ENCODE measurements around the gene SCOC. TPM values are rescaled to one million over a fixed set of nuclear protein-coding genes. Genes with fewer than 3 reads are reported as not detected.

SCOC gene
- total and polyA plus RNA-seq, 10 of the 15 experiments (the other 5 are each of a cell fraction or from before 2014, with no cell fraction given), result 28.2 to 154 (median 54.0) TPM

DNA sequence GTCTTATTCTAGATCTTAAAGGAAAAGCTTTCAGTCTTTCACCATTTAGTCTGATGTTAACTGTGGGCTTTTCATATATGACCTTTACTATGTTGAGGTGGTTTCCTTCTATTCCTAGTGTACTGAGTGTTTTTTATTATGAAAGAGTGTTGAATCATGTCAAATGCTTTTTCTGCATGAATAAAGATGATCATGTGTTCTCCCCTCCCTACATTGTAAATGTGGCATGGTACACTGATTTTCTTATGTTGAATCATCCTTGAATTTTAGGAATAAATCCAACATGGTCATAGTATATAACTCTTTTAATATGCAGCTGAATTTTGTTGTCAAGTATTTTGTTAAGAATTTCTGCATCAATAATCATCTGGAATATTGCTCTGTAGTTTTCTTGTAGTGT lies 49.7 kb downstream of the SCOC start:
- Histone ChIP-seq H3K9ac (ENCODE audit: control insufficient read depth, insufficient read depth, low read length) (no peak overlapping the region), H3K9me3 (replicated peaks; ENCODE audit: control insufficient read depth, insufficient read depth, low read length) (no peaks in the 10 kb centered on the region), H4K20me1 (ENCODE audit: control insufficient read depth, insufficient read depth) (no peaks in the 10 kb centered on the region), H3K79me2 (ENCODE audit: control insufficient read depth, insufficient read depth, low read length) (no peaks in the 10 kb centered on the region), H3K4me1 (ENCODE audit: control insufficient read depth, insufficient read depth, low read length) (peaks cover 5% of the 10 kb centered on the region; the same call in 1 of the 2 replicates), H3K4me2 (ENCODE audit: control insufficient read depth, insufficient read depth) (no peak overlapping the region), H2AFZ (ENCODE audit: control insufficient read depth, low read depth, low read length) (no peak overlapping the region), H3K4me3 (no peak overlapping the region), H3K27ac (ENCODE audit: control insufficient read depth, insufficient read depth) (no peak overlapping the region), H3K27me3 (replicated peaks in 1 of 2; ENCODE audit: control insufficient read depth in 2 of 2, insufficient read depth in 2 of 2, low read length in 1 of 2) (peaks cover 0 to 5% of the 10 kb centered on the region in 2 experiments; a peak in 2 of 4 replicates), H3K36me3 (ENCODE audit: control insufficient read depth in 2 of 2, insufficient read depth in 2 of 2, low read length in 1 of 2) (no peaks in the 10 kb centered on the region)
- POLR2A ChIA-PET, result no interaction called here
- TF ChIP-seq EGR1 (IDR thresholded peaks at IDR 0.05; ENCODE audit: borderline replicate concordance in 1 of 2, low read depth in 2 of 2, low read length in 2 of 2) (no peak), BHLHE40 (IDR thresholded peaks at IDR 0.05; ENCODE audit: borderline replicate concordance in 1 of 2, low read depth in 2 of 2, low read length in 1 of 2) (no peak), HDGF (IDR thresholded peaks at IDR 0.05) (no peak), PAX5 (IDR thresholded peaks at IDR 0.05; ENCODE audit: borderline replicate concordance, low read depth, low read length) (no peak), FOS (IDR thresholded peaks at IDR 0.05; ENCODE audit: borderline replicate concordance, extremely low read depth, insufficient read length) (no peak), POLR2A (IDR thresholded peaks at IDR 0.05; ENCODE audit: low read depth, low read length) (no peak), MLLT1 (IDR thresholded peaks at IDR 0.05) (no peak)
- TF ChIP-seq, protein P1, sequence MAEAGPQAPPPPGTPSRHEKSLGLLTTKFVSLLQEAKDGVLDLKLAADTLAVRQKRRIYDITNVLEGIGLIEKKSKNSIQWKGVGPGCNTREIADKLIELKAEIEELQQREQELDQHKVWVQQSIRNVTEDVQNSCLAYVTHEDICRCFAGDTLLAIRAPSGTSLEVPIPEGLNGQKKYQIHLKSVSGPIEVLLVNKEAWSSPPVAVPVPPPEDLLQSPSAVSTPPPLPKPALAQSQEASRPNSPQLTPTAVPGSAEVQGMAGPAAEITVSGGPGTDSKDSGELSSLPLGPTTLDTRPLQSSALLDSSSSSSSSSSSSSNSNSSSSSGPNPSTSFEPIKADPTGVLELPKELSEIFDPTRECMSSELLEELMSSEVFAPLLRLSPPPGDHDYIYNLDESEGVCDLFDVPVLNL (IDR thresholded peaks at IDR 0.05; ENCODE audit: low read depth, low read length), result no peak
- TF ChIP-seq, protein P2, sequence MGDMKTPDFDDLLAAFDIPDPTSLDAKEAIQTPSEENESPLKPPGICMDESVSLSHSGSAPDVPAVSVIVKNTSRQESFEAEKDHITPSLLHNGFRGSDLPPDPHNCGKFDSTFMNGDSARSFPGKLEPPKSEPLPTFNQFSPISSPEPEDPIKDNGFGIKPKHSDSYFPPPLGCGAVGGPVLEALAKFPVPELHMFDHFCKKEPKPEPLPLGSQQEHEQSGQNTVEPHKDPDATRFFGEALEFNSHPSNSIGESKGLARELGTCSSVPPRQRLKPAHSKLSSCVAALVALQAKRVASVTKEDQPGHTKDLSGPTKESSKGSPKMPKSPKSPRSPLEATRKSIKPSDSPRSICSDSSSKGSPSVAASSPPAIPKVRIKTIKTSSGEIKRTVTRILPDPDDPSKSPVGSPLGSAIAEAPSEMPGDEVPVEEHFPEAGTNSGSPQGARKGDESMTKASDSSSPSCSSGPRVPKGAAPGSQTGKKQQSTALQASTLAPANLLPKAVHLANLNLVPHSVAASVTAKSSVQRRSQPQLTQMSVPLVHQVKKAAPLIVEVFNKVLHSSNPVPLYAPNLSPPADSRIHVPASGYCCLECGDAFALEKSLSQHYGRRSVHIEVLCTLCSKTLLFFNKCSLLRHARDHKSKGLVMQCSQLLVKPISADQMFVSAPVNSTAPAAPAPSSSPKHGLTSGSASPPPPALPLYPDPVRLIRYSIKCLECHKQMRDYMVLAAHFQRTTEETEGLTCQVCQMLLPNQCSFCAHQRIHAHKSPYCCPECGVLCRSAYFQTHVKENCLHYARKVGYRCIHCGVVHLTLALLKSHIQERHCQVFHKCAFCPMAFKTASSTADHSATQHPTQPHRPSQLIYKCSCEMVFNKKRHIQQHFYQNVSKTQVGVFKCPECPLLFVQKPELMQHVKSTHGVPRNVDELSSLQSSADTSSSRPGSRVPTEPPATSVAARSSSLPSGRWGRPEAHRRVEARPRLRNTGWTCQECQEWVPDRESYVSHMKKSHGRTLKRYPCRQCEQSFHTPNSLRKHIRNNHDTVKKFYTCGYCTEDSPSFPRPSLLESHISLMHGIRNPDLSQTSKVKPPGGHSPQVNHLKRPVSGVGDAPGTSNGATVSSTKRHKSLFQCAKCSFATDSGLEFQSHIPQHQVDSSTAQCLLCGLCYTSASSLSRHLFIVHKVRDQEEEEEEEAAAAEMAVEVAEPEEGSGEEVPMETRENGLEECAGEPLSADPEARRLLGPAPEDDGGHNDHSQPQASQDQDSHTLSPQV (IDR thresholded peaks at IDR 0.05), result no peak
- ATAC-seq (no peak), DNase-seq (ENCODE audit: low read depth, low spot score) (no peak), FAIRE-seq (peak; percentile 31)
- in situ Hi-C loops (cut with MboI) (no loop called here), intact Hi-C loops (cut with micrococcal nuclease; ENCODE audit: unreplicated experiment) (no loop called here)
- CTCF ChIA-PET, result no interaction called here
- SMC1A ChIA-PET (ENCODE audit: uncharacterized antibody, unreplicated experiment), result no interaction called here
- BruUV-seq (replicated peaks), result no TSS peak
- RAD21 ChIA-PET (ENCODE audit: unreplicated experiment), result no interaction called here

Data from GM12878 (cell line).